ENCODE data around the gene UBE2R2. TPM values are rescaled to one million over a fixed set of nuclear protein-coding genes. Genes with fewer than 3 reads are reported as not detected.

The UBE2R2 gene
- total and polyA plus RNA-seq, 2 of the 4 experiments (the other 2 are of a cell fraction) = 12.7 to 24.8 TPM

GRCh38 chr9:33880211-33881089 lies 63.5 kb downstream of the UBE2R2 start (continued):
- no peak for TF ChIP-seq CTCF (conservative IDR thresholded peaks at IDR 0.05; ENCODE audit: low read depth, low read length)

- Histone ChIP-seq H3K18ac (ENCODE audit: low read depth, low read length) (no peak overlapping the region), H3K79me1 (ENCODE audit: low read depth in 1 of 2, low read length in 2 of 2) (peaks cover 20 to 75% of the 10 kb centered on the region in 2 experiments), H4K5ac (ENCODE audit: low read depth, low read length) (no peak overlapping the region), H3K4me1 (ENCODE audit: control insufficient read depth, insufficient read depth, low read length) (peaks cover 12% of the 10 kb centered on the region), H2BK20ac (ENCODE audit: low read depth, low read length) (no peak overlapping the region), H2BK15ac (ENCODE audit: low read depth, low read length) (no peak overlapping the region), H2BK5ac (ENCODE audit: low read depth, low read length, poor library complexity, severe bottlenecking) (no peak overlapping the region), H3K9me1 (ENCODE audit: insufficient read depth, low read length) (peaks cover 21% of the 10 kb centered on the region), H4K20me1 (ENCODE audit: insufficient read depth, low read length) (peaks cover 83% of the 10 kb centered on the region), H3K36me3 (ENCODE audit: control insufficient read depth, insufficient read depth, low read length) (no peaks in the 10 kb centered on the region), H2AK9ac (replicated peaks; ENCODE audit: low read depth, low read length, poor library complexity) (no peak overlapping the region), H3K4me3 (ENCODE audit: insufficient read depth, low read depth, low read length) (no peak overlapping the region), H3K23ac (ENCODE audit: low read depth, low read length) (no peak overlapping the region), H3K4me2 (ENCODE audit: low read depth, low read length) (no peak overlapping the region), H3K4ac (ENCODE audit: low read depth, low read length) (no peak overlapping the region), H4K8ac (ENCODE audit: low read depth in 2 of 2, low read length in 2 of 2) (no peak overlapping the region), H3K9me3 (ENCODE audit: control insufficient read depth, insufficient read depth, low read length) (no peaks in the 10 kb centered on the region), H3K27ac (ENCODE audit: insufficient read depth, low read length) (no peak overlapping the region), H2AK5ac (ENCODE audit: low read depth, low read length) (no peak overlapping the region), H2AFZ (replicated peaks; ENCODE audit: low read length, poor library complexity) (no peak overlapping the region), H3K56ac (ENCODE audit: extremely low read depth, insufficient read depth, low read length) (no peak overlapping the region), H3K14ac (replicated peaks; ENCODE audit: low read depth, low read length) (no peak overlapping the region), H3K9ac (ENCODE audit: low read depth, low read length) (no peak overlapping the region), H2BK120ac (ENCODE audit: low read depth, low read length) (no peak overlapping the region), H3K27me3 (ENCODE audit: control insufficient read depth, insufficient read depth, low read length) (no peaks in the 10 kb centered on the region), H4K91ac (ENCODE audit: insufficient read depth, low read depth, low read length) (no peak overlapping the region)
- DNase-seq (peak; percentile 57), ATAC-seq (ENCODE audit: low read depth) (no peak; the same call in 1 of the 2 replicates)
- in situ Hi-C loops (cut with MboI; ENCODE audit: low sequenced_read_pairs) (no loop called here), dilution Hi-C loops (cut with HindIII; ENCODE audit: low sequenced_read_pairs, unreplicated experiment) (no loop called here), intact Hi-C loops (cut with micrococcal nuclease) (no loop called here)
- ChIA-PET POLR2A (ENCODE audit: unreplicated experiment) (no interaction called here), CTCF (no interaction called here)
- BruUV-seq (replicated peaks) = no TSS peak
- WGBS, 2 experiments (ENCODE audit: extremely low coverage in 2 of 2, insufficient read length in 1 of 2) = no CpG with 5 or more reads among the region's 1 CpG
- no peak for TF ChIP-seq CHD1 (IDR thresholded peaks at IDR 0.05; ENCODE audit: low read depth, low read length)
- TF ChIP-seq SMC3 (IDR thresholded peaks at IDR 0.05; ENCODE audit: low read depth, low read length) = no peak
- no peak for TF ChIP-seq MXI1 (IDR thresholded peaks at IDR 0.05; ENCODE audit: borderline replicate concordance, low read depth, low read length)
- TF ChIP-seq CEBPB (IDR thresholded peaks at IDR 0.05; ENCODE audit: low read depth, low read length) = no peak
- no peak for TF ChIP-seq CTCF (conservative IDR thresholded peaks at IDR 0.05; ENCODE audit: low read depth, low read length)
Measured at GRCh38 chr9:33881635-33882034, 64.7 kb downstream of the UBE2R2 start.
